HepG2 (cell line): Measurements from ENCODE around the gene MPG. TPM values are rescaled to one million over a fixed set of nuclear protein-coding genes. Genes with fewer than 3 reads are reported as not detected.

ENCODE experiments used
- CEBPG ChIP-seq: IDR thresholded peaks from 2 replicates; pipeline ENCODE4 v1.6.1; 2016
- EED ChIP-seq: sonication (generic); formaldehyde crosslinking; IDR thresholded peaks from 2 replicates; pipeline ENCODE4 v1.5.0; 2020; ENCODE audit warnings: mild to moderate bottlenecking, missing genetic modification reagents
- GTF2F1 ChIP-seq: fragments of 150-350 bp; IDR thresholded peaks from 2 replicates; pipeline ENCODE4 v1.6.1; 2014; ENCODE audit warnings: low read length
- HBP1 ChIP-seq: IDR thresholded peaks from 2 replicates; pipeline ENCODE4 v1.6.1; 2016; ENCODE audit warnings: low read depth, control low read depth
- HCFC1 ChIP-seq: fragments of 150-350 bp; IDR thresholded peaks from 2 replicates; pipeline ENCODE4 v1.6.1; 2014; ENCODE audit warnings: low read depth, low read length
- IRF1 ChIP-seq: sonication (generic); formaldehyde crosslinking; IDR thresholded peaks from 2 replicates; pipeline ENCODE4 v1.4.0; 2020; ENCODE audit warnings: low read depth, mild to moderate bottlenecking, missing genetic modification reagents
- JARID2 ChIP-seq: sonication (generic); formaldehyde crosslinking; IDR thresholded peaks from 2 replicates; pipeline ENCODE4 v1.8.1; 2023; ENCODE audit warnings: missing genetic modification reagents, inconsistent platforms; ENCODE audit not compliant: insufficient replicate concordance
- MATR3 ChIP-seq: sonication (generic); formaldehyde crosslinking; IDR thresholded peaks from 2 replicates; pipeline ENCODE4 v1.4.0; 2020; ENCODE audit warnings: missing genetic modification reagents
- MBNL3 ChIP-seq: fragments of 250-450 bp; sonication (Bioruptor Pico); conservative IDR thresholded peaks from 2 replicates; pipeline ENCODE4 v1.8.0; 2022; ENCODE audit warnings: mild to moderate bottlenecking, inconsistent platforms
- MEF2D ChIP-seq: sonication (generic); formaldehyde crosslinking; IDR thresholded peaks from 2 replicates; pipeline ENCODE4 v1.5.1; 2020; ENCODE audit warnings: mild to moderate bottlenecking, missing genetic modification reagents
- NR1H2 ChIP-seq: sonication (generic); formaldehyde crosslinking; IDR thresholded peaks from 2 replicates; pipeline ENCODE4 v1.8.1; 2022; ENCODE audit warnings: low read depth, missing genetic modification reagents, borderline replicate concordance
- PAWR ChIP-seq: sonication (generic); formaldehyde crosslinking; IDR thresholded peaks from 2 replicates; pipeline ENCODE4 v1.4.0; 2020; ENCODE audit warnings: missing genetic modification reagents, mild to moderate bottlenecking, borderline replicate concordance
- PLRG1 ChIP-seq: fragments of 450-650 bp; conservative IDR thresholded peaks from 2 replicates; pipeline ENCODE4 v1.6.1; 2016
- SP4 ChIP-seq: sonication (generic); formaldehyde crosslinking; IDR thresholded peaks from 2 replicates; pipeline ENCODE4 v1.8.1; 2023; ENCODE audit warnings: mild to moderate bottlenecking, missing genetic modification reagents
- TMF1 ChIP-seq: sonication (generic); formaldehyde crosslinking; IDR thresholded peaks from 2 replicates; pipeline ENCODE4 v1.8.1; 2022; ENCODE audit warnings: low read depth, missing genetic modification reagents
- TRIM22 ChIP-seq: fragments of 450-650 bp; IDR thresholded peaks from 2 replicates; pipeline ENCODE4 v1.6.1; 2017
- ZBTB33 ChIP-seq: sonication (generic); formaldehyde crosslinking; IDR thresholded peaks from 2 replicates; pipeline ENCODE4 v1.4.0; 2020; ENCODE audit warnings: missing genetic modification reagents
- ZNF136 ChIP-seq: sonication (generic); formaldehyde crosslinking; IDR thresholded peaks from 2 replicates; pipeline ENCODE4 v1.8.1; 2022; ENCODE audit warnings: low read depth, mild to moderate bottlenecking, moderate library complexity, missing genetic modification reagents
- ZNF180 ChIP-seq: sonication (generic); formaldehyde crosslinking; IDR thresholded peaks from 2 replicates; pipeline ENCODE4 v1.4.0; 2020; ENCODE audit warnings: low read depth, missing genetic modification reagents, borderline replicate concordance
- ZNF263 ChIP-seq: sonication (generic); formaldehyde crosslinking; IDR thresholded peaks from 2 replicates; pipeline ENCODE4 v1.4.0; 2020; ENCODE audit warnings: missing genetic modification reagents
- ZNF282 ChIP-seq: fragments of 450-650 bp; IDR thresholded peaks from 2 replicates; pipeline ENCODE4 v1.6.1; 2018; ENCODE audit not compliant: partially characterized antibody
- ZNF337 ChIP-seq: sonication (generic); formaldehyde crosslinking; IDR thresholded peaks from 2 replicates; pipeline ENCODE4 v1.5.1; 2020; ENCODE audit warnings: missing genetic modification reagents, low read depth, mild to moderate bottlenecking, borderline replicate concordance
- ZNF564 ChIP-seq: sonication (generic); formaldehyde crosslinking; IDR thresholded peaks from 2 replicates; pipeline ENCODE4 v1.8.1; 2023; ENCODE audit warnings: mild to moderate bottlenecking, missing genetic modification reagents
- ZNF740 ChIP-seq: sonication (generic); formaldehyde crosslinking; IDR thresholded peaks from 2 replicates; pipeline ENCODE4 v1.4.0; 2020; ENCODE audit warnings: missing genetic modification reagents
- ZNF746 ChIP-seq: sonication (generic); formaldehyde crosslinking; IDR thresholded peaks from 2 replicates; pipeline ENCODE4 v1.8.0; 2022; ENCODE audit warnings: mild to moderate bottlenecking, missing genetic modification reagents
- ZNF792 ChIP-seq: IDR thresholded peaks from 2 replicates; pipeline ENCODE4 v1.6.1; 2016
- polyA plus RNA-seq, 8 experiments: library from polyadenylated mRNA; depleted of rRNA in 3 of 8; stranded (reverse) in 7 of 8; unstranded in 1 of 8; fragments of >200 nt; fragmentation: Illumina TruSeq in 4 of 8; extraction: Trizol in 4 of 8; gene quantifications; 2 replicates each; pipeline versions ENCODE4 v1.2.1 to v1.2.3, GENCODE V29; 2011 to 2016; ENCODE audit warnings: low read depth in 4 of 8, missing spikeins in 1 of 8, mixed read lengths in 1 of 8; ENCODE audit not compliant: insufficient read depth in 1 of 8
- total RNA-seq, 5 experiments: library from RNA; depleted of rRNA; stranded (reverse); fragments of >200 nt; fragmentation: Illumina TruSeq; extraction: Trizol; gene quantifications; 2 replicates each; pipeline ENCODE4 v1.2.3, GENCODE V29; 2016; ENCODE audit warnings: low read depth in 1 of 5

The MPG gene
- total and polyA plus RNA-seq, 2 of the 13 experiments (the other 11 are each of a cell fraction or from before 2014, with no cell fraction given), result 59.1 to 62.5 TPM

- TF ChIP-seq TRIM22 (no peak), GTF2F1 (no peak), PAWR (CRISPR knock-in tag) (no peak), CEBPG (CRISPR knock-in tag) (no peak), EED (peak; percentile 90), ZBTB33 (no peak), SP4 (peak; percentile 84), JARID2 (CRISPR knock-in tag) (no peak), ZNF792 (CRISPR knock-in tag) (no peak), TMF1 (CRISPR knock-in tag) (peak; percentile 76), ZNF564 (CRISPR knock-in tag) (peak; percentile 93), ZNF740 (CRISPR knock-in tag) (peak; percentile 98), MATR3 (CRISPR knock-in tag) (no peak), ZNF337 (no peak), MBNL3 (CRISPR knock-in tag) (no peak), IRF1 (CRISPR knock-in tag) (no peak), ZNF746 (CRISPR knock-in tag) (no peak), MEF2D (peak; percentile 32; the same call in 1 of the 2 replicates), ZNF136 (no peak), NR1H2 (CRISPR knock-in tag) (no peak), HBP1 (CRISPR knock-in tag) (peak; percentile 81; the same call in 1 of the 2 replicates), HCFC1 (0 out of 2 replicates have a peak, but pooled peaks have one; percentile 25), ZNF180 (CRISPR knock-in tag) (no peak), ZNF282 (no peak), ZNF263 (CRISPR knock-in tag) (peak; percentile 48; the same call in 1 of the 2 replicates), PLRG1 (no peak)
Observed at GRCh38 chr16:53346-54236, 24.4 kb upstream of the MPG start, which contains the start of the genes POLR3K and SNRNP25 (continued).
